Measurements from ENCODE around the gene SNW1. TPM values are rescaled to one million over a fixed set of nuclear protein-coding genes. Genes with fewer than 3 reads are reported as not detected.

The SNW1 gene
- total RNA-seq, 2 donors from 2014 or later = 23.1 to 40.9 TPM

- Histone ChIP-seq H3K4me1 (peaks cover 26% of the 10 kb centered on the region), H3K4me3 (no peak overlapping the region), H3K27me3 (no peaks in the 10 kb centered on the region), H3K27ac (no peak overlapping the region), H3K9me3 (no peaks in the 10 kb centered on the region), H3K36me3 (replicated peaks in 1 of 2; ENCODE audit: insufficient read depth in 1 of 2, low read depth in 2 of 2) (peaks cover 8 to 13% of the 10 kb centered on the region in 2 donors)
- intact Hi-C loops (cut with DNase I) = no loop called here
- no peak for TF ChIP-seq CTCF (IDR thresholded peaks at IDR 0.05)
- TF ChIP-seq POLR2A (IDR thresholded peaks at IDR 0.05) = no peak
- 60 to 71% methylated on average over 2 of the region's 2 CpGs for WGBS, 2 donors
- ATAC-seq = no peak
- DNase-seq = no peak
Measured at GRCh38 chr14:77710364-77710763, 50.6 kb downstream of the SNW1 start.

- intact Hi-C loops (cut with DNase I) = no loop called here
- no peaks in the 10 kb centered on the region for H3K9me3 ChIP-seq
- no peak for DNase-seq
- peaks cover 8 to 10% of the 10 kb centered on the region in 2 donors for H3K36me3 ChIP-seq (replicated peaks in 1 of 2; ENCODE audit: insufficient read depth in 1 of 2, low read depth in 2 of 2)
- no peak for ATAC-seq
- H3K4me1 ChIP-seq = peaks cover 26% of the 10 kb centered on the region
- no peak overlapping the region for H3K4me3 ChIP-seq
- H3K27ac ChIP-seq = no peak overlapping the region
- no peaks in the 10 kb centered on the region for H3K27me3 ChIP-seq
- no peak for TF ChIP-seq POLR2A (IDR thresholded peaks at IDR 0.05)
- no peak for TF ChIP-seq CTCF (IDR thresholded peaks at IDR 0.05)
- WGBS, 2 donors = 58 to 60% methylated on average over 3 of the region's 3 CpGs
Measured at GRCh38 chr14:77709412-77709811, 51.5 kb downstream of the SNW1 start.

- no peak for TF ChIP-seq CTCF (IDR thresholded peaks at IDR 0.05)
- no peak for TF ChIP-seq POLR2A (IDR thresholded peaks at IDR 0.05)
- Histone ChIP-seq H3K4me3 (peak overlapping the region; percentile 69 to 96), H3K9me3 (no peaks in the 10 kb centered on the region), H3K27me3 (no peaks in the 10 kb centered on the region), H3K36me3 (replicated peaks in 1 of 2; ENCODE audit: insufficient read depth in 1 of 2, low read depth in 2 of 2) (peaks cover 8 to 12% of the 10 kb centered on the region in 2 donors), H3K27ac (no peak overlapping the region), H3K4me1 (peaks cover 26% of the 10 kb centered on the region)
- intact Hi-C loops (cut with DNase I) = no loop called here
- WGBS, 2 donors = 14 to 16% methylated on average over 7 of the region's 7 CpGs
- ATAC-seq (no peak), DNase-seq (no peak)
Measured at GRCh38 chr14:77708749-77709148, 52.2 kb downstream of the SNW1 start.

- intact Hi-C loops (cut with DNase I) = no loop called here
- peak within 1 kb of the TSS in 2 of 4 donors; percentile 51 to 60 for H3K27ac ChIP-seq
- H3K27me3 ChIP-seq = no peaks in the 10 kb centered on the region
- DNase-seq (peak; percentile 82 to 87 (median 85)), ATAC-seq (peak; percentile 98)
- whole genome bisulfite sequencing, 2 donors = 0 to 2% methylated on average over 15 to 49 of the region's 49 CpGs
- H3K4me3 ChIP-seq = peak within 1 kb of the TSS; percentile 69 to 96
- no peaks in the 10 kb centered on the region for H3K9me3 ChIP-seq
- H3K4me1 ChIP-seq = peaks cover 26% of the 10 kb centered on the region
- H3K36me3 ChIP-seq (replicated peaks in 1 of 2; ENCODE audit: insufficient read depth in 1 of 2, low read depth in 2 of 2) = peaks cover 8 to 14% of the 10 kb centered on the region in 2 donors
- TF ChIP-seq CTCF (IDR thresholded peaks at IDR 0.05) (no peak), POLR2A (IDR thresholded peaks at IDR 0.05) (peak in 2 of 3 donors; percentile 72 to 81)
Measured at GRCh38 chr14:77707724-77708408, 53.1 kb downstream of the SNW1 start, which contains the start of the genes ALKBH1 and SLIRP. TSS of gene ALKBH1 (minus strand) at chr14:77708023. CDS start at chr14:77708004, 19 bp downstream. TSS of gene SLIRP (plus strand) at chr14:77708103. CDS start at chr14:77708112, 9 bp downstream.
